OCI-LY1 (cell line): ENCODE results near the gene CNTNAP5.

ENCODE experiments used
- H2AFZ ChIP-seq: fragments of 200-600 bp; sonication (generic), shearing (Covaris generic); 2 replicates; pipeline ENCODE4 v1.6.0; 2014; ENCODE audit warnings: antibody characterized with exemption, mild to moderate bottlenecking, low read length
- H3F3A ChIP-seq: fragments of 200-600 bp; sonication (generic), shearing (Covaris generic); 2 replicates; pipeline ENCODE4 v1.6.0; 2014; ENCODE audit warnings: mild to moderate bottlenecking, antibody characterized with exemption, low read length, moderate library complexity; ENCODE audit not compliant: insufficient read depth
- H3K27ac ChIP-seq: fragments of 200-600 bp; sonication (generic); 2 replicates; pipeline ENCODE4 v1.5.1; 2014; ENCODE audit warnings: low read length, mixed run types, mild to moderate bottlenecking, low read depth; ENCODE audit not compliant: poor library complexity, severe bottlenecking
- H3K27me3 ChIP-seq: fragments of 200-600 bp; sonication (generic); 2 replicates; pipeline ENCODE4 v1.6.0; 2014; ENCODE audit warnings: antibody characterized with exemption, mild to moderate bottlenecking, low read length, moderate library complexity; ENCODE audit not compliant: insufficient read depth
- H3K36me3 ChIP-seq: fragments of 200-600 bp; sonication (generic); 2 replicates; pipeline ENCODE4 v1.6.1; 2014; ENCODE audit warnings: mild to moderate bottlenecking, antibody characterized with exemption, low read length, moderate library complexity, mixed read lengths; ENCODE audit not compliant: insufficient read depth
- H3K4me1 ChIP-seq: fragments of 200-600 bp; sonication (generic); 2 replicates; pipeline ENCODE4 v1.5.1; 2014; ENCODE audit warnings: mild to moderate bottlenecking, low read length, moderate library complexity; ENCODE audit not compliant: insufficient read depth, severe bottlenecking
- H3K4me2 ChIP-seq: fragments of 200-600 bp; sonication (generic), shearing (Covaris generic); 2 replicates; pipeline ENCODE4 v1.6.1; 2014; ENCODE audit warnings: low read length
- H3K4me3 ChIP-seq: fragments of 200-600 bp; sonication (generic); 2 replicates; pipeline ENCODE4 v1.5.1; 2014; ENCODE audit warnings: low read length, low read depth, mild to moderate bottlenecking, mixed read lengths; ENCODE audit not compliant: poor library complexity, severe bottlenecking
- H3K79me2 ChIP-seq: fragments of 200-600 bp; shearing (Covaris generic); 2 replicates; pipeline ENCODE4 v1.6.1; 2016; ENCODE audit warnings: mixed run types, low read length, mixed read lengths; ENCODE audit not compliant: insufficient read depth
- H3K9ac ChIP-seq: fragments of 200-600 bp; sonication (generic), shearing (Covaris generic); 2 replicates; pipeline ENCODE4 v1.6.1; 2014; ENCODE audit warnings: mild to moderate bottlenecking, low read length, mixed read lengths
- H3K9me2 ChIP-seq: fragments of 200-600 bp; sonication (generic), shearing (Covaris generic); 2 replicates; pipeline ENCODE4 v1.6.1; 2014; ENCODE audit warnings: low read depth, mild to moderate bottlenecking, low read length, mixed read lengths
- H3K9me3 ChIP-seq: fragments of 200-600 bp; shearing (Covaris generic); 2 replicates; pipeline ENCODE4 v1.6.1; 2014; ENCODE audit warnings: low read length, mixed read lengths
- H4K20me1 ChIP-seq: fragments of 200-600 bp; sonication (generic), shearing (Covaris generic); 2 replicates; pipeline ENCODE4 v1.6.0; 2016; ENCODE audit warnings: mild to moderate bottlenecking, low read length; ENCODE audit not compliant: insufficient read depth
- CTCF ChIP-seq: fragments of 200-600 bp; sonication (generic), shearing (Covaris generic); IDR thresholded peaks from 2 replicates; pipeline ENCODE4 v1.5.1; 2017; ENCODE audit warnings: mild to moderate bottlenecking, antibody characterized with exemption, low read length, moderate library complexity, mixed read lengths
- EZH2 ChIP-seq: fragments of 200-600 bp; sonication (generic), shearing (Covaris generic); IDR thresholded peaks from 2 replicates; pipeline ENCODE4 v1.8.0; 2017; ENCODE audit warnings: borderline replicate concordance, mixed run types, mild to moderate bottlenecking, antibody characterized with exemption, low read length, moderate library complexity, mixed read lengths

The CNTNAP5 gene

GRCh38 chr2:124048664-124049063 is 23.6 kb downstream of the CNTNAP5 start:
- no peaks in the 10 kb centered on the region for H3K9me2 ChIP-seq
- no peaks in the 10 kb centered on the region for H3K79me2 ChIP-seq
- no peaks in the 10 kb centered on the region for H3K9me3 ChIP-seq
- no peaks in the 10 kb centered on the region for H3K4me1 ChIP-seq
- H3K9ac ChIP-seq = no peak overlapping the region
- no peaks in the 10 kb centered on the region for H3F3A ChIP-seq
- TF ChIP-seq EZH2 (no peak), CTCF (no peak)
- H4K20me1 ChIP-seq = no peaks in the 10 kb centered on the region
- no peak overlapping the region for H3K4me2 ChIP-seq
- H2AFZ ChIP-seq = no peak overlapping the region
- no peaks in the 10 kb centered on the region for H3K36me3 ChIP-seq
- H3K27ac ChIP-seq = no peak overlapping the region
- H3K27me3 ChIP-seq = no peaks in the 10 kb centered on the region
- no peak overlapping the region for H3K4me3 ChIP-seq

- Histone ChIP-seq H3K4me1 (no peaks in the 10 kb centered on the region), H3K9ac (no peak overlapping the region), H4K20me1 (no peaks in the 10 kb centered on the region), H3K36me3 (no peaks in the 10 kb centered on the region), H2AFZ (no peak overlapping the region), H3K9me2 (no peaks in the 10 kb centered on the region), H3F3A (no peaks in the 10 kb centered on the region), H3K27me3 (no peaks in the 10 kb centered on the region), H3K9me3 (no peaks in the 10 kb centered on the region), H3K4me2 (no peak overlapping the region), H3K27ac (no peak overlapping the region), H3K79me2 (no peaks in the 10 kb centered on the region), H3K4me3 (no peak overlapping the region)
- no peak for TF ChIP-seq EZH2
- TF ChIP-seq CTCF = no peak
These were observed 24.0 kb downstream of the CNTNAP5 start for GRCh38 chr2:124049136-124049535.

DNA sequence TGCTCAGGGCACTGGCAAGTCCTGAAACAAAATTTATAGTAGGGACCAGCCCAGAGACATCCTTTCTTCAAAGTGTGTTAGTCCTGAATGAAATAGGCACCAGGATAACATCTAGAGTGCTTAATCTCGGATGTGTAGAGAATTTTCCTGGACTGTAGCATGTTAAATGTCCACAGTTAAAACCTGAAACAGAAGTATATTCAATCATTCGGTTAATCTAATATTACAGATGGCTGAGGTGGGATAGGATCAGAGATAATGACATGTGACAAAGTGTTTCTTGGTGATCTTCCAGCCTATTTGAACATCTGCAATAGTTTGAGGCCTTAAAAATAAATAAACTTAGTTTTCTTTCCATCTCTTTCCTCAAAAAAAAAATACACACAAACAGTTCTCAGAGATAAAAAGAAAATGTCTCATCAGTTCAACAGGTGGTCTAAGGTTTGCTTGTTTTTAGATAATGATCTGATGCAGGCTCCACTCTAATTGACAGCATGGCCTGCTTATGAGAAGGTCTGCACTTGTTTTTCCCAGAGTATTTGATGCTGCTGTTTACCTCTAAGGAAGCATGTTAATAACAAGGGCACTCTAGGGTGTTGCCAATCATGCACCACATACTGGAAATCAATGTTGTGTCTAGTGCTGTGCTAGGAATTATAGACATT is 25.9 kb downstream of the CNTNAP5 start:
- H2AFZ ChIP-seq = no peak overlapping the region
- no peak overlapping the region for H3K4me2 ChIP-seq
- H3K4me1 ChIP-seq = no peaks in the 10 kb centered on the region
- H3K9me3 ChIP-seq = no peaks in the 10 kb centered on the region
- H3K27me3 ChIP-seq = no peaks in the 10 kb centered on the region
- TF ChIP-seq EZH2 = no peak
- no peak for TF ChIP-seq CTCF
- H3K4me3 ChIP-seq = no peak overlapping the region
- no peaks in the 10 kb centered on the region for H3F3A ChIP-seq
- no peaks in the 10 kb centered on the region for H3K79me2 ChIP-seq
- no peaks in the 10 kb centered on the region for H4K20me1 ChIP-seq
- no peaks in the 10 kb centered on the region for H3K9me2 ChIP-seq
- H3K27ac ChIP-seq = no peak overlapping the region
- no peaks in the 10 kb centered on the region for H3K36me3 ChIP-seq
- no peak overlapping the region for H3K9ac ChIP-seq
